ENCODE data around the gene EFCAB6.

EFCAB6 gene

DNA sequence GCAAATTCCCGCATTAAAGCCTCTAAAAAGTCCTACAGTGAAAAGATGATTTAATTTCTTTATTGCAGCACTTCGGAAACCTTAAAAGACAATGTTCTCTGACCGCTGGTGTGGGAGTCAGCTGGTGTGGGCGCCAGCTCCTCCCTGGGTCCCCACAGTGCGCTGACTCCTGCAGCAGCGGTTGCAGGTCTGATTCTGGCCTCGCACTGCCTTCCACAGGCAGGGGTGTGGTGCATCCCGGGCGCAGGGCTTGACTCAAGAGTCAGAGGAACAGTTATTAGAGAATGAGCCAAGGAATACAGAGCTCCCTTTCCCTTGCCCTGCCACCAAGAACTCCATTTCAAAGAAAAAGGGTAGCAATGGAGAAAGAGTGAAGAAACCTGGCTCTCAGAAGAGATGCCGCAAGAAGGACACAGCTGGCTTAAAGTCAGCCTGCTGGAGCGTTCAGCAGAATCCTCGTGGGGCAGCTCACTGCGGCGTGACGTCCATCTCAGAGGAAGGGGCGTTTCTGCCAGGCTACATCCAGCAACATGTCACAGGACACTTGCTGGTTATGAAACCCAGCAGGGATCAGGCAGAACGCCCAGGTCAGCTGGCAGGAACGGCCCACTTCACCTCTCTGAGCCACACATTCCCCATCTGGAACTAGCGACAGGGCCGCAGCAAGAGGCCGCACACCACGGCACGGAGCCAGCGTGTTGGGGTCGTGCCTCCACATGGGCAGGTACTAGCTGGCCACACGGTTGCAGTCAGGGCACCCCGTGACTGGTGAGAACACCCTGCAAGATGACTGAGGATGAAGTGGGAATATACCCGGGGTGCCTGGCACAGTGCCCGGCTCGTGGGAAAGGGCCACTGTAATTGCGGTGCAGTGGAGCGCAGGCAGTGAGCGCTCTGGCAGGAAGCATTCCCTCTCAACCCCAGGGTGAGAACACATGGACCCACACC is 18.1 kb upstream of the EFCAB6 start:
- H3K4me3 Mint-ChIP-seq = no peak overlapping the region
- intact Hi-C loops (cut with micrococcal nuclease) = no loop called here
- peaks cover 2% of the 10 kb centered on the region for H3K27me3 Mint-ChIP-seq
- H3K36me3 Mint-ChIP-seq (ENCODE audit: low read depth) = no peaks in the 10 kb centered on the region
- H3K4me1 Mint-ChIP-seq (ENCODE audit: low read depth) = no peaks in the 10 kb centered on the region
- no peaks in the 10 kb centered on the region for H3K9me3 Mint-ChIP-seq
- H3K27ac Mint-ChIP-seq = no peak overlapping the region

DNA sequence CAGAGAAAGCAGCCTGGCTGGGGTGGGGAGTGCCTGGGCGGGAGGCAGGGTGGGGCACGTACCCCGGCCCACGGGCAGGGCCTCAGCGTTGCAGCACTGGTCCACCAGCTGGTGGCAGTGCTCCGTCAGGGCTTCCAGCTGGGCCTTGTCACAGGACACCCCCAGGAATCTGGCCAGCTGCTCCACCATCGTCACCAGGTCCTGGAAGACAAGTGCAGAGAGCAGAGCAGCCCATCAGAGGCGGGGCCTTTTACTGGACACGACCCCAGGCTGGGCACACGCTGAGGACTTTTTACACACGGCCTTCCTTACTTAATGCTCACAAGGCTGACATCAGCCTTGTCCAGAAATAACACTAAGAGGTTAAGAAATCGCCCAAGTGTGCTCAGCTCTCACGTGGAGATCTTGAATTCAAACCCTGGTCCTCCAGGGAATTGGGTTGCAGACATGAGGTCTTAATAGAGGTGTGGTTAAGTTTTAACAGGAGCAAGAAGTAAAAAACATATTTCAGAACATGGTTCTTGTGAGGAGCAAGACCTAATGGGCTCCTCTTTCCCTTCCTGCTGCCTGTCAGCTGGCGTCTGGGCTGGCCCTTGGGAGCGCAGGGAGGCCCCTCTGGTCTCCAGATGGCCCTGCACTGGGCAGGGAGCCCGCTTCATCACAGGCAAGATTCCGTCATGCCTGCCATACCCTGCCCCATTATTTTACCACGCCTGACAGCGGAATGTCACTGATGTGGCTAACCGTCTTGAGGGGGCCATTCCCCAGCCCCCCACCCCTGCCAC is 17.1 kb upstream of the EFCAB6 start:
- no peak overlapping the region for H3K4me3 Mint-ChIP-seq
- intact Hi-C loops (cut with micrococcal nuclease) = no loop called here
- no peak overlapping the region for H3K27ac Mint-ChIP-seq
- no peaks in the 10 kb centered on the region for H3K9me3 Mint-ChIP-seq
- H3K4me1 Mint-ChIP-seq (ENCODE audit: low read depth) = no peaks in the 10 kb centered on the region
- no peaks in the 10 kb centered on the region for H3K36me3 Mint-ChIP-seq (ENCODE audit: low read depth)
- H3K27me3 Mint-ChIP-seq = no peaks in the 10 kb centered on the region

DNA sequence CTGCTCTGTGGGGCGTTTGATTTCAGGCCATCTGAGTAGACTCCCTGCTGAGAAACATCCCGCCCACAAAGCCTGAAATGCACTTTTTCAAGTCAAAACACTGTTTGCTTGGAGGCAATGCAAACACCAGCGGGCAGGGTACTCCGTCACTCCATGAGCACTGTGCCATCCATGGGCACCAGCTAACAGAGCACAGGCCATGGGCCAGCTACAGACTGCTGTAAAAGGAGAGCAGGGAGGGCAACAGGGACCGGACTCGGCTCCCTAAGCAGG is 16.6 kb upstream of the EFCAB6 start:
- H3K4me3 Mint-ChIP-seq = no peak overlapping the region
- H3K36me3 Mint-ChIP-seq (ENCODE audit: low read depth) = no peaks in the 10 kb centered on the region
- no peak overlapping the region for H3K27ac Mint-ChIP-seq
- intact Hi-C loops (cut with micrococcal nuclease) = no loop called here
- H3K27me3 Mint-ChIP-seq = no peaks in the 10 kb centered on the region
- H3K9me3 Mint-ChIP-seq = no peaks in the 10 kb centered on the region
- H3K4me1 Mint-ChIP-seq (ENCODE audit: low read depth) = no peaks in the 10 kb centered on the region

DNA sequence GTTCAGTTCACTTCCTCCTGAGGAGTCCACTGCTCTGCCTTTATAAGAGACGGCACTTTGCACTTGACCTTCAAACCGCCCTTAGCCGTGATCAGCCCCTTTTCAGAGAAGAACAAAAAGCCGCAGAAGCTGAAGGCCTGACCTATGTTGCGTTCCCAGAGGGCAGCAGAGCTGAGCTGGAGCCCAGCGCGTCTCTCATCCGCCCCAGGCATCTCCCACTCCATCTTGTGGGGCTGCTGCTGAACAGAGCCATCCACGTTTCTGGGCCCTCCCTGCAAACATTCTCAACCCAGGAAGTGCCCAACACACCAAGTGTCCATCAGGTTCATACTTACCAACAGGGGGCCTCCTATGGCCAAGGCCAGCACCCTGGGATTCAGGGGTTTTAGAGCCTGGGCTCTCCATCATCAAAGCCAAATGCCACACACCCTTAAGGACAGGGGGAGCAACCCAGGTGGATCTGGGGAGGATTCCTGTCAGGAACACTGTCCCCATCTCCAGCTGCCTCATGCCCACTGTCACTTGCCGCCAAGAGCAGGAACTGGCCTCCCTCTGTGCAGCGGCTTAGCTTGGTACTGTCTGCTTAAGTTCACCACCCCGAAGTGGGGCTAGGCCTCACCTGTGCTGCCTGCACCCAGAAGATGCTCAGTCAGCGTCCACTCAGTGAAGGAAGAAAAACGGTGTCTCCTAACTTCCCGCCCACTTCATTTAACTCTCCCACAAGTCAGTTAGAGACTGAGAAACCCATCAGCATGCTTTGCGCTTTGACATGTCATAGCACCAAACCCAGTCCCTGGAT is 16.0 kb upstream of the EFCAB6 start:
- Mint-ChIP-seq H3K27me3 (no peaks in the 10 kb centered on the region), H3K36me3 (ENCODE audit: low read depth) (no peaks in the 10 kb centered on the region), H3K4me1 (ENCODE audit: low read depth) (no peaks in the 10 kb centered on the region), H3K9me3 (no peaks in the 10 kb centered on the region), H3K4me3 (no peak overlapping the region), H3K27ac (no peak overlapping the region)
- intact Hi-C loops (cut with micrococcal nuclease) = no loop called here

DNA sequence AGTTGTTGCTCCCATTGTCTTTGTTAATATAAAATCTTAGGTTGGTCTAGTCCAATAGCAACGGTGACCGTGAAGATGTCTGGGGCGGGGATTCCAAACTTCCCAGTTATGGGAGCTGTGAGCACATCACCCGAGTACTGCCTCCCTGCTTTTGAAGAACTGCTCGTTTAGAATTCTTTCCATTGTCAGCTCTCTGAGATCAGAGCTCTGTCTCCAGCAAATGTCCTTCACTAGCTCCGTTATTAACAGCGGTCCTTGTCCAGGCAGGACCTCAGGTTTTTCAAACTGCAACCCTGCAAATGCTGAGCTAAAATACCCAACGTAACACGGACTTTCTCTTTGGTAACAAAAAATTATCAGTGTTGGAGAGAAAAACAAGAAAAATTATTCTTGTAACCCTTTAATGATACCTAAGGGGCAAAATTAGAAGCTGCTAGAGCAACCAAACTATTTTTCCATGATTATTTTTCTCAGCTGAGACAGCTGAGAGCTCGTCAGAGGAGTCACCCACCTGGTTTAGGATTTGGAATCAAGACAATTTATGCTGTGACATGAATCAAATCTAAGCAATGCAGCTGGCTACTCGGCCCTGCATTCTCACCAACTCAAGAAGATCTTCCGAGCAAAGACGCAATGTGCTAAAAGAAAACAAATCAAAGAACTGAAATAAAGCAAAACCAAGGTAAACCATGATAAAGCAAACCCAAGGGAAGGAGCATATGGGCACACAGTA is 15.1 kb upstream of the EFCAB6 start:
- H3K27ac Mint-ChIP-seq = no peak overlapping the region
- intact Hi-C loops (cut with micrococcal nuclease) = no loop called here
- no peak overlapping the region for H3K4me3 Mint-ChIP-seq
- H3K9me3 Mint-ChIP-seq = no peaks in the 10 kb centered on the region
- H3K36me3 Mint-ChIP-seq (ENCODE audit: low read depth) = no peaks in the 10 kb centered on the region
- no peaks in the 10 kb centered on the region for H3K4me1 Mint-ChIP-seq (ENCODE audit: low read depth)
- peaks cover 2% of the 10 kb centered on the region for H3K27me3 Mint-ChIP-seq

DNA sequence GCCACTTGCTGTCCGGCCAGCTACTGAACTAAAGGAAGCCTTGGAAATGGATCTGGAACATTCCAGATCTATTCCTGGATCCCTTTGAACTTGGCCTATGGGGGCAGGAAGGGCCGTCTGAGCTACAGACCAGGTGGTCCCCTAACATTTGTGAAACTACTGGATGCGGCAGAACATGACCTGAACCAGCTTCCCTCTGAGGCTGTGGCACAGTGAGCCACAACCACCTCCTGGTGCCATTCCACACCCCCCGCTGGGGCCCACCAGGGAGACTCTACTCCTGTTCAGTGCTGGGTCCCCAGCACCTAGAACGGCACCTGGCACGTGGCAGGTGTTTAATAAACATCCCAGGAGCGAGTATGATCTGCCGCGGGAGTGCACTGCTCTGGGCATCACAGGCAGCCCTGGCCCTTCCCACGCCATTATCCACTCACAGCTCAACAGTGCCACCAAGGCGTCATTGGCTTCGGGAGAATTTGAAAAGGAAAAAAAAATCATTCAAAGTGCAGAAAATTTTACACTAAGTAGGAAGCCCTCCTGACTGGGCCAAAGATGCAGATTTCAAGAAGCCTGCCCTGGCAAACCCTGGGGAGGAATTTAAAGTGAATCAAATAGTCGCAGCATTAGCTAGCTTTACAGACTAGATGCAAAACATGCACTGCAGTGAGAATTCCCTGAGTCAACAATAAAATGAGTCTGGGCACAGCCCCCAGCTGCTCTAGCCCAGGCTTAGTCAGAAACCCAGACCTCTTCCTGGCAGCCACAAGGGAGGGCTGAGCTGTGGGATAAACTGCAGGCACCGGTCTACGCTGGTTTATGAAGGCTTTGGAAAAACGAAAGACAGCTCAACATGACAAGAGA is 14.3 kb upstream of the EFCAB6 start:
- Mint-ChIP-seq H3K27ac (no peak overlapping the region), H3K36me3 (ENCODE audit: low read depth) (no peaks in the 10 kb centered on the region), H3K9me3 (no peaks in the 10 kb centered on the region), H3K4me3 (no peak overlapping the region), H3K27me3 (peaks cover 2% of the 10 kb centered on the region), H3K4me1 (ENCODE audit: low read depth) (no peaks in the 10 kb centered on the region)
- intact Hi-C loops (cut with micrococcal nuclease) = no loop called here

DNA sequence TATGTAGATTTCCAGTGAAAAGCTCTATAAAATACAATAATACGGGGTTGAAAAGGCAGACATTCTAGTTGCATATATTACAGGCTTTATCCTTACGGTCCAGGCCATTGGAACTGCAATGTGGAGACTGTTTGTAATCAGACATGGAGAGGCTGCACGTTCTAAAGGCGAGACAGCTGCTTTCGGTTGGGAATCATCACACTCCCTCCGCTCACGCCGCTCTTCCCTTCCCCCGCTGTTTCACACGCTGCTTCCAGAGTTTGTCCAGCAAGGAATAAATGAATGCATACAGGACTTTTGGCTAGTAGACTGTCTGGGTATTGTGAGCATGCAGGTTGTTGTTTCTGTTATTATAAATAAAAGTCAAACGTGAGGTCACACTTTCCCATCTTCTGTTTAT is 13.5 kb upstream of the EFCAB6 start:
- intact Hi-C loops (cut with micrococcal nuclease) = no loop called here
- no peak overlapping the region for H3K4me3 Mint-ChIP-seq
- no peak overlapping the region for H3K27ac Mint-ChIP-seq
- no peaks in the 10 kb centered on the region for H3K36me3 Mint-ChIP-seq (ENCODE audit: low read depth)
- peaks cover 7% of the 10 kb centered on the region for H3K27me3 Mint-ChIP-seq
- H3K9me3 Mint-ChIP-seq = no peaks in the 10 kb centered on the region
- no peaks in the 10 kb centered on the region for H3K4me1 Mint-ChIP-seq (ENCODE audit: low read depth)

DNA sequence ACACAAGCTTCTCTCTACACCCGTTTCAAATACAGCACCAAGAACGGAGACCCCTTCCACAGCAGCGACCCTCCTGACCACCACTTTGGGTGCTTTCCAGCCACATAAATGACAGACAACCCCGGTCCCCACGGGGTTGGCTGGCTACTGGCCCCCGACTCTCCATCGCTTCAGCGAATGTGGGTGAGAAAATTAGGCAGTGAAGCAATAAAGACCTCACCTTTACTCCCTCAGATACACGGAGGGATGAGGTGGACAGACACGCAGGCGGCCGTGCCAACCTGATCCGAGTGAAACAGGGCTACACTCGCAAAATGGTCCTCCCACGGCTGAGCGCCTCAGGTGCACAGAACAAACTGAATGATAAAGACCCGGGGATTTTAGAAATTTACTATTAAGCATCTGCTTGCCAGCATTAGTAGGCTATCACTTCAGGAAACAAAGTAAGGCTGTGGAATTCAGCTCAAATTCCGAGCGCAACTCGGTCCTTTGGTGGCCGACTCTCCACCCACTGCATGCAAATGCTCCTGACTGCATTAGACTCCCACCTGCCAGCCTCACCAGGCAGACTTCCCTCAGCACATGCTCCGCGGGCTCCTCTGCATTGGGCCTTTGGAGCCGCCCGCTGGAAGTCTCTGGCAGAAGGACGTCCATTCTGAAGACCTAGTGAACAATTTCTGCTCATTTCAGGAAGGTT is 12.8 kb upstream of the EFCAB6 start:
- Mint-ChIP-seq H3K27ac (no peak overlapping the region), H3K4me1 (ENCODE audit: low read depth) (no peaks in the 10 kb centered on the region), H3K27me3 (peaks cover 8% of the 10 kb centered on the region), H3K36me3 (ENCODE audit: low read depth) (no peaks in the 10 kb centered on the region), H3K9me3 (no peaks in the 10 kb centered on the region), H3K4me3 (no peak overlapping the region)
- intact Hi-C loops (cut with micrococcal nuclease) = no loop called here

DNA sequence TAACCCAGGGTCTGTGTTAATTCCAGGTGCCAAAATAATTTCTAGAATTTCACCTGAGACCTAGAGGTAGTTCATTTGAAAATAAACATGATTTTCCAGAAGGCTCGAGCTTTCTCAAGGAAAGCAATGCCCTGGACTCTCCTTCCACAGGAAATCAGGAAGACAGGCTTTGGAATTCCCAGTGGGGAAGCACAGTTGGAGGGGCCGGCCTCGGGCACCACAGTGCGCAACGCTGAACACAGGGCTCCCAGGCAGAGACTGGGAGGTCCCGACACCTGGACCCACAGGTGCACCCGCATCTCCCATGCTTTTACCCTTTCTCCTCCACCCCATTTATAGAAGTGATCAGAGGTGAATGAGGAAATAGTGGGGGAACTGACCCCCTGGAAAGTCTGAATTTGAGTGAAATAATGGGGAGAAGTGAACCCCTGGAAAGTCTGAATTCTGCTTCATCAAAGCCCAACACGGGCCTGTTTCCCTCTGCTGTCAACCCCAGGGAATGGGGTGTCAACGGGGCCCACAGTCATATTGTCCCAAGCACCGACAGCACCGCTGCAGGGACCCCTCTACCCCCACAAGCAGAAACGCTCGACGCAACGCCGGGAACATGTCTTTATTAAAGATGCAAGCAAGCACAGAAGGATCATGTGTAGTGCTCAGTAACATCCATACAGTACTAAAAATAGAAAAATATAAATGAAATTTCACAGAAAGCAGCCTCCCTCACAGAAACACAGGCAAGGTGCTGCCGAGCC is 12.0 kb upstream of the EFCAB6 start:
- peaks cover 10% of the 10 kb centered on the region for H3K27me3 Mint-ChIP-seq

DNA sequence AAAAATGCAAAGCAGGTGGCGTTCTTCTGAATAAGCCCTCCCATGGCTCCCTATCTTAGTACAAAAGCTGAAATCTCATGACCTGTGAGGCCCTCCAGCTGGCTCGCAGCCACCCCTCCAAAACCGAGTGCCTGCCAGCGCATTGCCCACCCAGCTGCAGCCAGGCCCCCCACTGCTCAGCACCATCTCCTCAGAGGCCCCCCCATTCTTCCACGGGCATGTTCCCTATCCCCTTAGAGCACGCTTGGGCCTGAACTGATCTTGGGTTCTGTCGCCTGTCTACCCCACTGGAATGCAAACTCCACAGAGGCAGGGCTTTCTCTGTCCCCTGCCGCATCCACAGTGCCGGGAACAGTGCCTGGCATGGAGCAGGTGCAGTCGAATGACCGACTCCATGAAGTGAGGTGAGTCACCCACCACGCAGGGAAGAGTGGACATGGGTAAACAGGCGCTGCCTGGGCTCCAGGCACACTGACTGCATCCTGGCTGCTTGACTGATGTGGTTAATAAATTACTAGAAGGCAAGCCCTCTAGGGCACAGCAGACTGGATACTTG is 11.3 kb upstream of the EFCAB6 start:
- intact Hi-C loops (cut with micrococcal nuclease) = no loop called here
- no peaks in the 10 kb centered on the region for H3K9me3 Mint-ChIP-seq
- no peak overlapping the region for H3K27ac Mint-ChIP-seq

More for the DNA sequence above, 12.0 kb upstream of the EFCAB6 start:
- H3K27ac Mint-ChIP-seq = no peak overlapping the region
- H3K4me3 Mint-ChIP-seq = no peak overlapping the region
- H3K4me1 Mint-ChIP-seq (ENCODE audit: low read depth) = no peaks in the 10 kb centered on the region
- H3K36me3 Mint-ChIP-seq (ENCODE audit: low read depth) = no peaks in the 10 kb centered on the region
- intact Hi-C loops (cut with micrococcal nuclease) = no loop called here
- H3K9me3 Mint-ChIP-seq = no peaks in the 10 kb centered on the region

DNA sequence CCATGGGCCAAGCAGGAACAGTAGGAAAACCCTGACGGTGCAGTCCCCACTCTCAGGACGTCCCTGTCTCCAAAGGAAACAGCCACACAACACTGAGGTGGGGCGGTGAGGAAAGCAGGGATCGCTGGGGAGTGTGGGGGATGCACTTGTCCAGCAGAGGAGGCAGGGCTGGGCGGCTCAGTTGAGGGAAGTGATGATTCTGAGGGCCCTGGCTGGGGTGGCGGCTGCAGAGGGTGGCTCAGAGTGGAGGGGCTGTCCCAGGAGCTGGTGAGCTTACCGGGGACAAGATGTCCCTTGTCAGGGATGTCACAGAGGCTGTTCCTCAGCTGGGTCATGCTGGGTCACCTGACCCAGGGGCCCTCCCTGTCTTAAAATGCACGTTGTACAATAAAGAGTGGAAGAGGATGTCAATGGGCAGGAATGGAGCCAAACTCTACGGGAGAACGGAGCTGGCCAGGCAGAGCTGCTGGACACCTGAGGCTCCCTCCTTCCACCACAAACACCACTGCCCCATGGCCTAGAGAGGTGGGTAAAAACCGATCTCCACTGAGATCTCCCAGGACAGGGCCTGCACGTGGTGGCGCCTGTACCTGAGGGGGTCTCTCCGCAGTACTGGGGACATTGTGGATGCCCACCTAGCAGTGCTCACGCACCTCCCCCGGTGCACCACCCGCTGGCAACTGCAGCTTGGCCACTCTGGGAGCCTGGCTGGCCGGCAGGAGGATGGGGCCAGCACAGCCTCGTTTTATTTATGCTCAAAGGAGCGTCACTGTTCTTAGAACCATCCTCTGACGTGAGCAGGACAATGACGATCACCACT is 9.7 kb upstream of the EFCAB6 start:
- intact Hi-C loops (cut with micrococcal nuclease) = no loop called here
- no peak overlapping the region for H3K4me3 Mint-ChIP-seq
- no peaks in the 10 kb centered on the region for H3K4me1 Mint-ChIP-seq (ENCODE audit: low read depth)
- peaks cover 10% of the 10 kb centered on the region for H3K27me3 Mint-ChIP-seq
- no peaks in the 10 kb centered on the region for H3K36me3 Mint-ChIP-seq (ENCODE audit: low read depth)
- no peaks in the 10 kb centered on the region for H3K9me3 Mint-ChIP-seq
- no peak overlapping the region for H3K27ac Mint-ChIP-seq

More for the DNA sequence above, 11.3 kb upstream of the EFCAB6 start:
- Mint-ChIP-seq H3K4me1 (ENCODE audit: low read depth) (no peaks in the 10 kb centered on the region), H3K4me3 (no peak overlapping the region), H3K36me3 (ENCODE audit: low read depth) (no peaks in the 10 kb centered on the region), H3K27me3 (peaks cover 10% of the 10 kb centered on the region)
